ENCODE measurements around the gene KRT36. TPM values are rescaled to one million over a fixed set of nuclear protein-coding genes. Genes with fewer than 3 reads are reported as not detected.
A peak's percentile ranks its signal among the peaks of the same experiment; 100 is the strongest.

KRT36 gene
- total and polyA plus RNA-seq, 2 donors (not counting 3 experiments of a cell fraction or from before 2014, with no cell fraction given), result 0.04 TPM; not detected in 1

GRCh38 chr17:41492771-41493170, 3.1 kb upstream of the KRT36 start:
- no TSS peak for BruUV-seq (replicated peaks)
- FAIRE-seq (peak; percentile 92), DNase-seq (ENCODE audit: low read depth, low spot score) (peak; percentile 91)
- intact Hi-C loops (cut with micrococcal nuclease) (loop anchor here (10.0 kb wide), 2 partner anchors 88 to 688 kb away; no protein-coding TSS in a partner anchor), dilution Hi-C loops (cut with MboI; ENCODE audit: extremely low pct_ligation_motif_present, low sequenced_read_pairs) (no loop called here)
- Histone ChIP-seq H3K9ac (replicated peaks; ENCODE audit: extremely low read depth, insufficient read depth, low read length) (no peak overlapping the region), H3K27ac (ENCODE audit: insufficient read depth, low read depth, low read length) (no peak overlapping the region), H3K4me2 (ENCODE audit: insufficient read depth, low read length) (no peak overlapping the region), H3K27me3 (ENCODE audit: control insufficient read depth in 2 of 2, insufficient read depth in 2 of 2, low read length in 2 of 2) (no peaks in the 10 kb centered on the region), H3K9me3 (replicated peaks; ENCODE audit: control insufficient read depth, insufficient read depth, low read length) (no peaks in the 10 kb centered on the region), H4K20me1 (replicated peaks; ENCODE audit: control insufficient read depth, extremely low read depth, insufficient read depth, low read length) (no peaks in the 10 kb centered on the region), H3K4me3 (replicated peaks in 1 of 3; ENCODE audit: insufficient read depth in 1 of 3, low read depth in 1 of 3, low read length in 3 of 3) (no peak overlapping the region), H2AFZ (ENCODE audit: low read depth, low read length) (peak overlapping the region; percentile 61), H3K9me1 (replicated peaks; ENCODE audit: control insufficient read depth, extremely low read depth, insufficient read depth, low read length) (no peaks in the 10 kb centered on the region), H3K4me1 (ENCODE audit: control insufficient read depth, extremely low read depth, insufficient read depth, low read length) (peaks cover 24% of the 10 kb centered on the region), H3K79me2 (ENCODE audit: control insufficient read depth, insufficient read depth, low read length) (no peaks in the 10 kb centered on the region), H3K36me3 (ENCODE audit: control insufficient read depth in 2 of 2, extremely low read depth in 1 of 2, insufficient read depth in 2 of 2, low read length in 2 of 2) (no peaks in the 10 kb centered on the region)
- CTCF ChIA-PET, result interaction anchor here (0.5 to 22.3 kb wide), 9 partner anchors 12 to 674 kb away, joined by 3 to 350 read pairs (median 4); partner anchors contain the start of gene KRT13
- no peak for TF ChIP-seq POLR2AphosphoS5 (IDR thresholded peaks at IDR 0.05; ENCODE audit: insufficient read depth, low read depth, low read length)
- TF ChIP-seq GATA2 (IDR thresholded peaks at IDR 0.05; ENCODE audit: insufficient read depth, insufficient read length, low read depth, low read length), result no peak
- TF ChIP-seq POLR2A (IDR thresholded peaks at IDR 0.05; ENCODE audit: low read depth, low read length), result no peak
- TF ChIP-seq MYC (IDR thresholded peaks at IDR 0.05; ENCODE audit: low read depth, low read length), result no peak
- no peak for TF ChIP-seq EZH2 (IDR thresholded peaks at IDR 0.05; ENCODE audit: borderline replicate concordance, low read depth, low read length, severe bottlenecking)
- TF ChIP-seq JUN (IDR thresholded peaks at IDR 0.05; ENCODE audit: borderline replicate concordance, insufficient read depth, insufficient read length, low read depth), result no peak
- TF ChIP-seq CTCF (IDR thresholded peaks at IDR 0.05; ENCODE audit: extremely low read depth in 1 of 2, insufficient read depth in 1 of 2, low read depth in 1 of 2, low read length in 2 of 2), result no peak
- no peak for TF ChIP-seq MAX (IDR thresholded peaks at IDR 0.05; ENCODE audit: insufficient read depth, insufficient read length)
- TF ChIP-seq FOS (IDR thresholded peaks at IDR 0.05; ENCODE audit: borderline replicate concordance, insufficient read depth, low read length), result no peak
- POLR2A ChIA-PET, result interaction anchor here (1.1 kb wide), 1 partner anchor 196 kb away, joined by 3 read pairs; the partner anchor contains the start of gene EIF1

Measured in endothelial cell of umbilical vein (primary cell).